SH-SY5Y (cell line): Measurements from ENCODE around the gene SLC12A7.

ENCODE experiments used
- GATA2 ChIP-seq: IDR thresholded peaks from 2 replicates; pipeline ENCODE4 v1.6.1; 2011; ENCODE audit warnings: mild to moderate bottlenecking, low read depth, low read length
- GATA3 ChIP-seq: IDR thresholded peaks from 2 replicates; pipeline ENCODE4 v1.6.1; 2011; ENCODE audit warnings: low read depth, mild to moderate bottlenecking, low read length, moderate library complexity

DNA sequence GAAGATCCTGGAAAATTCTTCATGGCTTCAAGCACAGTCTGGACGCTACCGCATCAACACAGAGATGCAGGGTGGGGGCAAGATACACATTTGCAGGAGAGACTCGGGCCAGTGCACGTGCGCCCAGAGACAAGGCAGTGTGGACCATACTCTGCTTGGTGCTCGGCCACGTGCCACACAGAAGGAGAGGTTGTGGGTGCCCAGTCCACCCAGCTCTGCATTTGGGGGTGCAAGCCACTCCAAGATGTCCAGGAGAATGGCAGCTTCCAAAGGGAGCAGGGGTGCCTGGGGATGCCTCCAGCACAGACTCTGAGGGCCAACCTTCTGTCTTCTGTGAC, 99.0 kb downstream of the SLC12A7 start:
- no peak for TF ChIP-seq GATA3
- TF ChIP-seq GATA2 = no peak
